Nephron progenitor cell (in vitro differentiated cells): ENCODE results near the gene OR51E2.

Experiments used
- DNase-seq: peaks from one replicate; pipeline ENCODE4 v3.0.0; 2021
- H3K27ac Mint-ChIP-seq: 2 replicates; pipeline ENCODE4 v1.8.0; 2021; ENCODE audit warnings: mild to moderate bottlenecking, moderate library complexity, mixed read lengths
- H3K27me3 Mint-ChIP-seq: 2 replicates; pipeline ENCODE4 v1.8.0; 2021; ENCODE audit warnings: mild to moderate bottlenecking, low read depth, mixed read lengths; ENCODE audit not compliant: poor library complexity
- H3K36me3 Mint-ChIP-seq: 2 replicates; pipeline ENCODE4 v1.8.0; 2021; ENCODE audit warnings: low read depth, mixed read lengths
- H3K4me1 Mint-ChIP-seq: 2 replicates; pipeline ENCODE4 v1.8.0; 2021; ENCODE audit warnings: mixed read lengths
- H3K4me3 Mint-ChIP-seq: 2 replicates; pipeline ENCODE4 v1.8.0; 2021; ENCODE audit warnings: mild to moderate bottlenecking, moderate library complexity, mixed read lengths
- H3K9me3 Mint-ChIP-seq: 2 replicates; pipeline ENCODE4 v1.8.0; 2021; ENCODE audit warnings: mild to moderate bottlenecking, moderate library complexity, mixed read lengths
- CTCF ChIP-seq: fragments of 200-600 bp; sonication (generic); IDR thresholded peaks from 2 replicates; pipeline ENCODE4 v1.5.0; 2021; ENCODE audit warnings: antibody characterized with exemption

Gene OR51E2

GRCh38 chr11:4671741-4672140 lies 25.9 kb downstream of the OR51E2 start:
- H3K27ac Mint-ChIP-seq: no peak overlapping the region
- TF ChIP-seq CTCF: no peak
- peaks cover 25% of the 10 kb centered on the region for H3K4me1 Mint-ChIP-seq
- H3K36me3 Mint-ChIP-seq: no peaks in the 10 kb centered on the region
- H3K27me3 Mint-ChIP-seq: no peaks in the 10 kb centered on the region
- DNase-seq: no peak
- H3K9me3 Mint-ChIP-seq: no peaks in the 10 kb centered on the region
- no peak overlapping the region for H3K4me3 Mint-ChIP-seq

- Mint-ChIP-seq H3K4me3 (no peak overlapping the region), H3K9me3 (no peaks in the 10 kb centered on the region), H3K4me1 (peaks cover 41% of the 10 kb centered on the region), H3K27ac (no peak overlapping the region), H3K27me3 (no peaks in the 10 kb centered on the region), H3K36me3 (no peaks in the 10 kb centered on the region)
- TF ChIP-seq CTCF: no peak
- no peak for DNase-seq
Observed at GRCh38 chr11:4665424-4665823, 32.2 kb downstream of the OR51E2 start.

GRCh38 chr11:4664786-4665185 lies 32.9 kb downstream of the OR51E2 start:
- H3K27ac Mint-ChIP-seq: peak overlapping the region; percentile 58
- no peak for DNase-seq
- TF ChIP-seq CTCF: no peak
- peaks cover 41% of the 10 kb centered on the region for H3K4me1 Mint-ChIP-seq
- no peaks in the 10 kb centered on the region for H3K27me3 Mint-ChIP-seq
- peak overlapping the region; percentile 18 for H3K4me3 Mint-ChIP-seq
- no peaks in the 10 kb centered on the region for H3K36me3 Mint-ChIP-seq
- no peaks in the 10 kb centered on the region for H3K9me3 Mint-ChIP-seq

GRCh38 chr11:4664183-4664582 lies 33.5 kb downstream of the OR51E2 start:
- TF ChIP-seq CTCF: no peak
- peaks cover 43% of the 10 kb centered on the region for H3K4me1 Mint-ChIP-seq
- no peaks in the 10 kb centered on the region for H3K27me3 Mint-ChIP-seq
- H3K9me3 Mint-ChIP-seq: no peaks in the 10 kb centered on the region
- no peak overlapping the region for H3K27ac Mint-ChIP-seq
- no peak for DNase-seq
- peak overlapping the region; percentile 18 for H3K4me3 Mint-ChIP-seq
- H3K36me3 Mint-ChIP-seq: no peaks in the 10 kb centered on the region

GRCh38 chr11:4662876-4663275 lies 34.8 kb downstream of the OR51E2 start:
- DNase-seq: no peak
- H3K4me3 Mint-ChIP-seq: no peak overlapping the region
- no peaks in the 10 kb centered on the region for H3K27me3 Mint-ChIP-seq
- H3K36me3 Mint-ChIP-seq: no peaks in the 10 kb centered on the region
- no peaks in the 10 kb centered on the region for H3K9me3 Mint-ChIP-seq
- H3K4me1 Mint-ChIP-seq: peaks cover 52% of the 10 kb centered on the region
- no peak overlapping the region for H3K27ac Mint-ChIP-seq
- no peak for TF ChIP-seq CTCF

- DNase-seq: no peak
- H3K36me3 Mint-ChIP-seq: no peaks in the 10 kb centered on the region
- no peaks in the 10 kb centered on the region for H3K9me3 Mint-ChIP-seq
- TF ChIP-seq CTCF: no peak
- H3K4me1 Mint-ChIP-seq: peaks cover 24% of the 10 kb centered on the region
- no peak overlapping the region for H3K4me3 Mint-ChIP-seq
- H3K27me3 Mint-ChIP-seq: peaks cover 3% of the 10 kb centered on the region
- H3K27ac Mint-ChIP-seq: peak overlapping the region; percentile 86
Observed at GRCh38 chr11:4658629-4659445, 38.8 kb downstream of the OR51E2 start.
